Stimulated activated CD8-positive, alpha-beta memory T cell treated with anti-CD3 and anti-CD28 coated beads, Interleukin-15, amount 100 ng/mL, for 48 hours (primary cell): ENCODE measurements around the gene CAPS.

Source experiments
- DNase-seq, 2 donors: peaks; one replicate each; pipeline ENCODE4 v3.0.0-alpha.2; 2020; ENCODE audit warnings: low read depth in 2 of 2

CAPS gene

DNA sequence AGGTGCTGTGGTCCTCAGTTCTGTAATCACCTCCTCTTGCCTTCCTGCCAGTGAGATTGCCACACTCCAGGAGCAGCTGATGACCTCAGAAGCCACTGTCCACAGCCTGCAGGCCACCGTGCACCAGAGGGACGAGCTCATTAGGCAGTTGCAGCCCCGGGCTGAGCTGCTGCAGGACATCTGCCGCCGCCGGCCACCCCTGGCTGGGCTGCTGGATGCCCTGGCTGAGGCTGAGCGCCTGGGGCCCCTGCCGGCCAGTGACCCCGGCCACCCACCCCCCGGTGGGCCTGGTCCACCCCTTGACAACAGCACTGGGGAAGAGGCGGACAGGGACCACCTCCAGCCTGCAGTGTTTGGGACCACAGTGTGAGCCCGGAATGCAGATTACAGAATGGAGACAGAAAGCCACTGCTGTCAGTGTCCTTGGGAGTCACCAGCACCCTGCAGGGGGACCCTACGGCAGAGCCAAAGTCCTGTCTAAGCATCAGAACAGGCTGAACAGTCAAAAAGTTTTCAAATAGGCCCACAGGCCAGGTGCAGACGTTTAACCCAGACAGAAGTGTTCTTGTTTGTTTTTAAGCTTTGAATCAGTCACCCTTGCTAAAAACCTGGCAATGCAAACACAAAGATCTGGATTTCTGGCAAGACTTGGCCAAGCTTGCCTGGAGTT lies 5.1 kb upstream of the CAPS start:
- no peak for DNase-seq

DNA sequence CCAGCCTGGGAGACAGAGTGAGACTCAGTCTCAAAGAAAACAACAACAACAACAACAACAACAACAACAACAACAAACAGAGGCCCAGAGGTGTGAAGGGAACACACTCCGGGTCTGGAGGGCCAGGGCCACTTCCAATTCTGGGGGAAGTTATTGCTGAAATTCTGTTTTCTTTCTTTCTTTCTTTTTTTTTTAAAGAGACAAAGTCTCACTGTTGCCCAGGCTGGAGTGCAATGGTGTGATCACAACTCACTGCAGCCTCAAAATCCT lies 3.5 kb upstream of the CAPS start:
- no peak for DNase-seq

DNA sequence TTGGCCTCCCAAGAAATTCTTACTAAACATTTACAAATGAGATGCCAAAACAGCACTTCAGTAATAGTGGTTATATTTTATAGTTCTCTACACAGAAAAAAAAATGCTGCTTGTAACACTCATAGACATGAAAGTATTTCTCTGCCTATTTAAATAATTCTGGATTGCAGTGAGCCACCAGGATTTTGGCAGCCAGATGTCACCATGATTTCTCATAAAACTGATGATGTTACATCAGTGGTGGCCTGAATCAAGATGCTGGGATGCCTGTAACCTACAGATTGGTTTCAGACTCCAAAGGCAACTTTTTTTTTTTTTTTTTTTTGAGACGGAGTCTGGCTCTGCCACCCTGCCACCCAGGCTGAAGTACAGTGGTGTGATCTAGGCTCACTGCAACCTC lies 2.7 kb upstream of the CAPS start:
- no peak for DNase-seq

DNA sequence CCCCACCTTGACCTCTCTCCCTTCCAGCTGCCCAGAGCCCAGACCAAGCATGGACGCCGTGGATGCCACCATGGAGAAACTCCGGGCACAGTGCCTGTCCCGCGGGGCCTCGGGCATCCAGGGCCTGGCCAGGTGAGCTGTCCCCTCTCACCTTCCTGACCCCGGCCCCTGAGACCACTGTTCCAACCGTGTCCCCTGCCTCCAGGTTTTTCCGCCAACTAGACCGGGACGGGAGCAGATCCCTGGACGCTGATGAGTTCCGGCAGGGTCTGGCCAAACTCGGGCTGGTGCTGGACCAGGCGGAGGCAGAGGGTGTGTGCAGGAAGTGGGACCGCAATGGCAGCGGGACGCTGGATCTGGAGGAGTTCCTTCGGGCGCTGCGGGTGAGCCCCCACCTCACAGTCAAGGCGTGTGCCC lies 312 bp downstream of the CAPS start:
- no peak for DNase-seq

DNA sequence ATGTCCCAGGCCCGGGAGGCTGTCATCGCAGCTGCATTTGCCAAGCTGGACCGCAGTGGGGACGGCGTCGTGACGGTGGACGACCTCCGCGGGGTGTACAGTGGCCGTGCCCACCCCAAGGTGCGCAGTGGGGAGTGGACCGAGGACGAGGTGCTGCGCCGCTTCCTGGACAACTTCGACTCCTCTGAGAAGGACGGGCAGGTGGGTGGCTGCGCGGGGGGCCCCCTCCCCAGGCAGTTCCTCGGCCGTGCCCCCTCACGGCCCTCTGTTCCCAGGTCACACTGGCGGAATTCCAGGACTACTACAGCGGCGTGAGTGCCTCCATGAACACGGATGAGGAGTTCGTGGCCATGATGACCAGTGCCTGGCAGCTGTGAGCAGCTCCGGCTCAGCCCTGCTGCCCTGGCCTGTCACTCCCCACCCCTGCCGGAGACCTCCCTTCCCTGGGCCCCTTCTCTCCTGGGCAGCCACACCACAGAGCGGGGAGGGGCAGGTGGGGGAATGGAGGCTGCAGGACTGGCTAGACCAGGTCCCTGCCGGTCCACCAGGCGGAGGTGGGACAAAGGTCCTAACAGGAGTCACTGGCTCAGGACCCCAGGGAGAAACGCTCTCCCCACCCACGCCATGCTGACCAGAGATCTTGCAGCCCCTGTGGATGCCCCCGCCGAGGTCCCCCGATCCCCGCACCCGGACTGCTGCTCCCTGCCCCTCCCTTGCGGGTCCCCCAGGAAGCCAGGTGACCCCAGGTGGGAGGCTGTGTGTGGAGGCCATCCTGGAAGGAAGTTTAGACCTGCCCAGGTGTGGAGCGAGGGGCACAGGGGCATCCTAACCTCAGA lies 1.1 kb downstream of the CAPS start:
- DNase-seq = no peak

DNA sequence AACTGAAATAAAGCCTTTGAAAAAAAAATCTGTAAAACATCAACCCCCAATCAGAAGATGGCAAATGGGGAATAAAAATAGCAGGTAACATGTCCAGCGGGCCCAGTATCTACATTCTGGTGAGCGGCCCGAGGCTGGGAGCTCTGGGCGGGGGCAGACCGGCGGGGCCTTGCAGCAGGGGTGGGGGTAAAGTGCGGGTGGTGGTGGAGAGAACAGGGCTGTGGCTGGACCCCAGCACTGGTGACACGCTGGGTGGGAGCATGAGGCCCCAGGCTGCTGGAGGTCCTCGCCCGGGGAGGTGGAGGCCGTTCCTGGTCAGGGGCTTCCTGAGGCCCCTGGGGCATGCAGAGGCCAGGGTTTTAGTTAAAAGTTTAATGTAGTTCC lies 1.7 kb downstream of the CAPS start:
- DNase-seq = no peak

DNA sequence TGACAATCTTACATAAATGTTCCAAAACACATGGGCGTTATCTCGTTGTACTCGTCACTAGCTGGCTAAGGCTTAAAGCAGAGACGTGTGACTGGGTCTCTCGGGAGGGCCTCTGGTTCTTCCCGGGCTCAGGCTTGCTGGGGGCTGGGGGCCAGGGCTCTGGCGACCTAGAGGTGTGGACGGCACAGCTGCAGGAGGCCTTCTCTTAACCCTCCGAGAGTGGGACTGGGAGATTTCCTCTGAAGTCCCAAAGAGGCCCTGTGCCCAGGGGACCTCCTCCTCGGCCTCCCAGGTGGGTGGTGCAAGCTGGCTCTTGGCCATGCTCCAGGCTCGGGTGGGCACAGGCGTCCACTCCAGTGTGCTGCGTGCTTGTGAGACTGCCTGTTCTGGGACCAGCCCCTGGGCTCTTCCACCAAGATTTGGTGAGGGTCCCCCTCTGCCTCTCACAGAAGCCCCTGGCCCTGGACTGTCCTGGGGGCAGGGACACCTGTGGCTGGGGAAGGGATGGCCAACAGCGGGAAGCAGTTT lies 2.2 kb downstream of the CAPS start:
- DNase-seq = no peak

DNA sequence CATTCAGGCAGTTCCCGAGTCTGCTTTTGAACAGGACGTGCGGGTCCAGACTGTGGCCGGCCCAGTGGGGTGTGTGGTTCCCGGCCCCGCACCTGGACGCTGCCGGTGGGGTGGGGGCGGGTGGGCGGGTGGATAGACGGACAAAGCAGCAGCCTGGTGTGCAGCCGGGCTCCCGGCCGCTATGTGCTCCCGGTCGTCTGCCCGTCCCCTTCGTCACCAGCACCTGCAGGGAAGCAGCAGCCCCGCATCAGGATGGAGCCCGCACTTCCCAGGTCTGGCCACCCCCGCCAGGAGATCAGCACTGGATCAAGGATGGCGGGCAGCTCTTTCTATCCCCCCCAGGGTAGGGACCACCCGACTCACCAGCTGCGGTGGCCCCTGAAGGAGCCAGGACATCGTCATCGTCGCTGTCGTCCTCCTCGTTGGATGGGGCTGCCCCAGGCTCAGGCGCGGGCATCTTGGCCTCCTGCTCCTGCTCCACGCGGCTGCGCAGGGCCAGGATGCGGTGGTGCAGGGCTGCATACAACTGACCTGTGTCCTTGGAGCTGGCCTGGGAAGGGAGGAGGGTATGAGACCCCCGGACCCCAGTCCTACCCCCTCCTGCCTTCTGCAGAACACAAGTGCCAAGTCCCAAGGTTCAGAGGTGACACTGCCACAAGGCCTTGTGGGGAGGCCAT lies 3.5 kb downstream of the CAPS start:
- no peak for DNase-seq

DNA sequence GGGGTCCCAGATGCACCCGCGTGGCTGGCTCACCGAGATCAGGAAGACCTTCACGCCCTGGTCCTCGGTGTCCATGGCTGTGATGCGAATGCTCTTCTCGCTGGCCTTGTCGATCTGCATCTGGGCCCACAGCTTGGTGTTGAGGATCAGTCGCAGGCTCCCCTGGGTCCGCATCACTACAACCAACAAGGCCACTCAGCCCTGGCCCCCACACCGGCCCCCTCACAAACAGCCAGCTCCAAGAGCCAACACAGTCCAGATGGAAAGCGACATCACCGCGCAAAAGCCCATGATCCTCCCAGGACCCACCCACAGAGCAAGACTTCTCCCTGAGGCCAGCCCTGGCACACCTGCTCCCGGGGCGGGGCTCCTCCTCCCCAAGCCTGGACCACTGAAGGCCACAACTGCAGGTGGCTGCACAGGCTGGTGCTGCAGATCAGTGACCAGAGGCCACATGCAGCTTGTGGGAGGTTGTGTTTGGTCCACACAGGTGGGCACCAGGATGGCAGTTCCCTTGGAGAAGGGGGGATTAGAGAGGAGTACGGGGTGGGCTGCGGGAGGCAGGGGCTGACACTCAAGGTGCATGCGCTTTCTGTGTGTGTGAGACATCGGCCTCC lies 4.5 kb downstream of the CAPS start:
- no peak for DNase-seq

DNA sequence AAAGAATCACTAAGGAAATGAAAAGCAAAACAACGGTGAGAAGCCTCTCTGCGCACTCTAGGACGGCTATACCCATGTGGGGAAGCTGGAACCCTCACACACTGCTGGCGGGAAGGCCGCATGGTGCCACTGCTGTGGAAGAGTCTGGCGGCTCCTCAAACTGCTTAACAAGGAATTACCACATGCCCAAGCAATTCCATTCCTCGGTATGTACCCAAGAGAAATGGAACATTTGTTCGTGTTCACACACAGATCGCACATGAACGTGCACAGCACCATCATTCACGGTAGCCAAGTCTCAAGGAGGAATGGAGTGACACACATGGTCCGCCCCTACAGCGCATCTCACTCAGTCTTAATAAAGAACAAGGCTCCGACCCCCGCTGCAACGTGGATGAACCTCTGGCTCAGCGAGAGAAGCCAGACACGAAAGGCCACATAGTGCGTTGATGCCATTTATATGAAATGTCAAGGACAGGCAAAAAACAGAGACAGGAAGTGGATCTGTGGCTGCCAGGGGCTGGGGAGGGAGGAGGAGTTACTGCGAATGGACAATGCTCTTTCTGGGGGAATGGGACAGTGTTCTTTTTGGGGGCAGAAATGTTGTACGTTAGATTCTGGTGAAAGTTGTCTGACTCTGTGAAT lies 7.6 kb downstream of the CAPS start:
- no peak for DNase-seq

DNA sequence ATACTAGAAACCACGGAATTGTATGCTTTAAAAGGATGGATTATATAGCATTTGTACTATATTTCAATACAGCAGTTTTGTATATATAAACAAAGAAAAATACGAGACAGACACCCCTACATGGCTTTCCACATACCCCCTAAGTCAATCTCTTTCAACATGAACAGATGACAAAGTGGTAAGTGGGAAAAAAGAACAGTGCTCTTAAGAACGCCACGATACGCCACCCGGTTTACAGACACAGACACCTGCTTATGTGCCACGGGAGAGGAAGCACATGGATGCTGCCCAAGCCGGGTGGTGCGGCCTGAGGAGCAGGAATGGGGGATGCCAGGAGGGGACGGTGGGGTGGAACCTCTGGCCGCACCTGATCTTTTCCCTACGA lies 8.1 kb downstream of the CAPS start:
- no peak for DNase-seq

DNA sequence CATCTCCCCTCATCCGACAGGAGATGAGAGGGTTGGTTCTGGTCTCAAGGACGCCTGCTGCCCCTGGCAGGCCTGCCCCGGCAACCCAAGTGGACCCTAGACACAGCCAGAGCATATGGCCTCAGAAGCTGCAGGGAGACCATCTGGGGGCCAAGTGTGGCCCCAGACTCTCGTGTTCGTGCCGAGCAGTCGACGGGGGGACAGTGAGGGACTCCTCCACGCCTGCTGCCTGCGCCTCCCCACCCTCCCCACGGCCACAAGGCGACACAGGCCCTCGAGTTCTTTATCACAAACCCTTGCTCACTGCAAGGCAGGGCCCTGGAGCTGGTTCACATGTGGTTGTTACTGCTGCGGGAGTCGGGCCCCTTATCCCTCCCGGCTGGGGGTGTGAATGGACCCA lies 9.3 kb downstream of the CAPS start:
- DNase-seq = no peak

DNA sequence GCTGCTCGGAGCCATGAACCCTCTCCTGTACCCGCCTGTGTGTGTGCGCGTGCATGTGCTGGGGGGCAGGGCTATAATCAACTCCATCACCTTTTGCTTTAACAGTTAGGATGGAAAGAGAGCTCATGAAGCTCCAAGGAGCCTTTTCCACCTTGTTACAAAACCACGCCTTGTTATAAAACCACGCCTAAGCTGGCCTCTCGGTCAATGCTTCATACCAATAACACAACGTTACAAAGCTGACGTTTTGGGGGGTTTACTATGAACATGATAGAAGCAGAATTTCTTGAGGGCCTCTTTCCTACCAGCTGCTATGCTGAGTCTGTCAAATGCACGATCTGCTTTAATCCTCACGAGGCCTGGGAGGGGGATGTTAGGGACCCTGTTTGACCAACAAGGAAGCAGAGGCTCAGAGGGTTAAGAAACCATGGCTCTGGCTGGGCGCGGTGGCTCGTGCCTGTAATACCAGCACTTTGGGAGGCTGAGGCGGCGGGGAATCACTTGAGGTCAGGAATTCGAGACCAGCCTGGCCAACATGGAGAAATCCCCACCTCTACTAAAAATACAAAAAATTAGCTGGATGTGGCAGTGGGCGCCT lies 11.9 kb downstream of the CAPS start:
- DNase-seq = no peak

DNA sequence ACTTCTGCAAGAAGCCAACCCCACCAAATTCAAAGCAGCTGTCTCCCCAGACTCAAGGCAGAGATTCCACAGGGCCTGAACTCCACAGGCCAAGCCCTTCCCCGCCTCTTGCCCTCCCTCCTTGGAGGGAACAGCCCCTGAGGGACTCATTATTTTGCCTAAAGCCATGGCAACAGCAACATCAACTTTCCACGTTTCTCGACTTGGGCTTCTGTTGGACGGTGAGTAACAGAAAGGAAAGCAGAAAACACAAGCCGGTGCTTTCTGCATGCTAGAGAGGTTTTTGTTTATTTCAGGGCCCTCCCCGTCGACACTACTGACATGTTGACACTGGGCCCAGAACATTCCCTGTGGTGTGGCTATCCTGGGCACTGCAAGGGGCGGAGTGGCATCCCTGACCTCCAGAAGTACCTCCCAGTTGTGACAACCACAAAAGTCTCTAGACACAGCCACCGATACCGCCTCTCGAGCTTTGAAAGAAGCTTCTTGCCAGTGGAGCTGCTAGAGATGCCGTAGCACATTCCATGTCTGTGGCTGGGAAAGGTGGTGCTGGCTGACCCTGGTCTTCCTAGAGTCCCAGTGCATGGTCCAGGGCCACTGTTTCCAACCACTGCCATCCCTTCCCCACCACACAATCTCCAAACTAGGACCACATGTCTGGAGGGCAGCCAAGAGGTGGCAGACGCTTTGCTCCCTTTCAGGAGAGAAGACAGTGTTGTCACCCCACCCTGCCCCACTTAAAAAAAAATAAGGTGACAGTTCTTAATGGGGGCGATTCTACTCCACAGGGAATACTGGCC lies 12.8 kb downstream of the CAPS start:
- DNase-seq = no peak

DNA sequence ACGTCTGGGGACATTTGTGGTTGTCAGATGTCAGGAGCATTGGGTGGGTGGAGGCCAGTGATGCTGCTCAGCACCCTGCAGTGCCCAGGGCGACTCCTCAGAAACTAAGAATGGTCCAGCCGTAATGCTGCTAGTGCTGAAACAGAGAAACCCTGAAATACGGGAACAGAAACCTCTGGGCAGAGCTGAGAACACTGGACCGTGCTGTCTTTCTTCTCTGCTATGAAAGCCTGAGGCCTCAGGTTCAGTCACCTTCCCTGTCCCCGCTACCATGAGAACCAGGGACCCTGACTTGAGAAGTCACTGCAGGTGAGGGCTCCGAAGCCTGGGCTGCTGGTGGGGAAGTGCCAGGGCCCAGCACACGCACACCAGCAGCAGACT lies 13.4 kb downstream of the CAPS start:
- DNase-seq = no peak

DNA sequence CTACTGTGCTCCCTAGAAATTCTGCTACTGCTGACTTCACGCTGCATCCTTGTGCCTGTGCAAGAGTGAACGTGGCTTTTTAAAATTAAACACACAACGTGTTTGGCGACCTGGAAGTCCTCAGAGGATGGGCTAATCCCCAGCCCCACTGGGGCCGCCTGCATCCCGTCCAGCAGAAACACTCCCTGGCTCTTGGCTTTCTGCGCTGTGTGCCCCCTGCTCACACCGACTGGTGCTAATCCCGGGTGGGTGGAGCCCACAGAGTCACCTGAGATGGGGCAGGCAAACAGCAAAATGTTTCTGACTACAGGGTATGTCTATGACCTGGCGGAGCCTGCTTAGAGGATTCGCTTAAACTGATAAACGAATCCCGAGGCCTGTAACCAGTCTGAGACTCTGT lies 15.1 kb downstream of the CAPS start:
- DNase-seq = no peak

DNA sequence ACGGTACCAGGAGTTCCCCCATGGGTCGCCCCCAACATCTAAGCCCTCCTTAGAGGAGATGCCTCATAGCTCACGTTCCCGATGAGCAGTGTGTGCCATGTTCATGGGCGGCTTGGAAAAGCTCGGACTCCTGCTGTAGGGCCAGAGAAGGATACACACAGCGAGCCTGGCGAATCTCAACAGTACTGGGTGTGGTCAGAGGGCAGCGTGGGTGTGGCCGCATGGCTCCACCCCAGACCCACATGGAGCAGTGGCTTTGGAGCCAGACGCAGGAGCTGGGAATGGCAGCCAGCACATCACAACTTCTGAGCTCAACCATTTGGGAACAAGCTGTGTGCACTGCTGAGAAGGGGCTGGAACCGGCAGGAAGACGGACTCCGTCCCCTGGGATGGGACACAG lies 15.6 kb downstream of the CAPS start:
- DNase-seq = no peak

DNA sequence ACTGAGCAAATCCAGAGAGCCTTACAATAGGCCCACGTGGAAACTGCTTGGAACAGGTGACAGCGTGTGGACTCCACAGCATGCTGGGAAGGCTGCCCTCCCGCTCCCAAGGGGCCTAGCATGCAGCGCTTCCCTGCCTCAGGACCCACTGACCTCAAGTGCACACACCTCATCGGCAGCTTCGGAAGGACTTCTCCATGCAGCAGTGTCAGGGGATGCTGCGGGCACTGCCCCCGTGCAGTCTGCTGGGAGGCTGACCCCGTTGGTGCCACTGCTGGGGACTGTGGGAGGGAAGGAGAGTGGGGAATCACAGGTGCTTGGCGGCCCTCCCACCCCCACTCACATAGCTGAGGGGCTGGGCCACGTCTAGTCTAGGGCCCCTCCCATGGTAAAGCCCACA lies 17.2 kb downstream of the CAPS start:
- DNase-seq = no peak

DNA sequence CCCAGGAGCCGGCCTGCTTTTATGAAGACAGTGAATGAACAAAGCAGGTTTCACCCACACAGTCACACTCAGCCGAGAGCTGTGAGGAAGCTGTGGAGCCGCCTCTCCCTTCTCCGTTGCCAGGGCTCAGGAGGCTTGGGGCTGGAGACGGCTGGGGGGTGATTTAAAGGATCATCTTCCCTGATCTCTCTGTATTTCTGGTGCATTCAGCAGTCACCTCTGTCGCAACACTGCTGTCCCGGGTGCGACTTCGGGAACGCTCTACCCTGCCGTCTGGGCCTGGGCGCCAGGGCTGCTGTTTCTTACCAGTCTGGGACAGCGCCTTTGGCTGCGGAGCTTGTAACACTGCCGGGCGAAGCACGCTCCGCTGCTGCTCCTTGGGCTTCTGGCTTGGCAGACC lies 18.1 kb downstream of the CAPS start:
- no peak for DNase-seq

DNA sequence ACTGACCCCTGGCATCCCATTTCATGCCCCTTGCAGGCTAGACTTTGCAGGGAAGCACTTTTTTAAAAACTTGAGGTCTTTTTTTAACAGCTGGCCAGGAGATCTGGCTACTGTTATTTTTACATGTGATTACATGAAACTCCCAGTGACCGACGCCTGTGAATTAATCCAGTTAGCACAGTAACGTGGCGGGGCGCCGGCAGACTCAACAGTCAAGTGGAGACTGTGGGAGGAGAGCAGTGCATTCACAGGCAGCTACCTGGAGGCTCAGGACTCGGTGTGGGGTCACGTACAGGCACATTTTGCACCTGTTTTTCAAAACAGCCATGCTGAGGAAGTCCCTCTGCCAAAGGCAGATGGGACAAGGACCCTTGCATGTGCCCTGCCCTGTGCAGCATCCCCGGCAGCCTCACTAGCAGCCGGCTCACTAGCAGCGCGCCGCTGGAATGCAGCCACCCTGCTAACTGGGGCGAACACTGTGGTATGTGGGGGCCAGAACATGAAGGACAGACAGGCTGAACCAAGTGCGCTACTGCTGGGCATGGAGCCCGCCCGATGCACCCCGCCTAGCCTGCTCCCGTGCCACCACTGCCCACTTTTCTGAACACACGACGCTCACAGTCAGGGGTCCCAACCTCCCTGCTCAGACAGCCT lies 18.7 kb downstream of the CAPS start:
- no peak for DNase-seq
